H1 (cell line): Measurements from ENCODE around the gene SH3RF3. TPM values are rescaled to one million over a fixed set of nuclear protein-coding genes. Genes with fewer than 3 reads are reported as not detected.

Experiments used
- CTCF ChIA-PET: fragments of 300-600 bp; sonication (Branson Sonifier 250); formaldehyde crosslinking; loops from one replicate; lab custom pipeline; 2021; ENCODE audit not compliant: partially characterized antibody; lab: Charles Lee
- POLR2A ChIA-PET: fragments of 300-600 bp; sonication (Branson Sonifier 250); formaldehyde crosslinking; loops from one replicate; lab custom pipeline; 2021; ENCODE audit warnings: inconsistent platforms; ENCODE audit not compliant: partially characterized antibody; lab: Charles Lee
- DNase-seq, 2 experiments: peaks; one replicate each; pipeline versions ENCODE4 v3.0.0 to v3.0.0-alpha.2; 2010 to 2022; ENCODE audit warnings: low spot score in 2 of 2, low read depth in 1 of 2, mixed read lengths in 1 of 2
- FAIRE-seq: peaks from 2 replicates; lab custom pipeline; 2011; peaks lifted over from hg19 to GRCh38; lab: Jason Lieb, UNC
- H2AFZ ChIP-seq: 2 replicates; pipeline ENCODE4 v1.8.1; 2012; ENCODE audit warnings: low read length, inconsistent platforms
- H2AK5ac ChIP-seq: 2 replicates; pipeline ENCODE4 v1.6.1; 2013; ENCODE audit warnings: low read depth, low read length
- H2BK120ac ChIP-seq: replicated peaks from 2 replicates; pipeline ENCODE3; 2013; ENCODE audit warnings: low read depth, low read length, inconsistent platforms
- H2BK12ac ChIP-seq: 2 replicates; pipeline ENCODE4 v1.6.1; 2013; ENCODE audit warnings: low read depth, low read length
- H2BK15ac ChIP-seq: 2 replicates; pipeline ENCODE4 v1.6.1; 2013; ENCODE audit warnings: low read length
- H2BK20ac ChIP-seq: 2 replicates; pipeline ENCODE4 v1.6.1; 2013; ENCODE audit warnings: low read length
- H2BK5ac ChIP-seq: 2 replicates; pipeline ENCODE4 v1.6.1; 2013; ENCODE audit warnings: low read depth, low read length
- H3K14ac ChIP-seq: 2 replicates; pipeline ENCODE4 v1.6.1; 2013; ENCODE audit warnings: inconsistent platforms; ENCODE audit not compliant: insufficient read length
- H3K18ac ChIP-seq: 2 replicates; pipeline ENCODE4 v1.6.1; 2013; ENCODE audit warnings: low read length; ENCODE audit errors: extremely low read depth
- H3K23ac ChIP-seq: 2 replicates; pipeline ENCODE4 v1.6.1; 2013; ENCODE audit warnings: inconsistent platforms; ENCODE audit not compliant: insufficient read length
- H3K23me2 ChIP-seq: 2 replicates; pipeline ENCODE4 v1.6.1; 2013; ENCODE audit warnings: low read depth, low read length
- H3K27ac ChIP-seq: 2 replicates; pipeline ENCODE4 v1.6.1; 2011; ENCODE audit warnings: low read depth, low read length, inconsistent platforms
- H3K27me3 ChIP-seq, 4 experiments: replicated peaks in 1 of 4; 1 replicate in 1 of 4; 2 replicates in 3 of 4; pipeline versions ENCODE4 v1.6.1 to v1.8.1; 2011 to 2013; ENCODE audit warnings: low read length in 3 of 4, mild to moderate bottlenecking in 3 of 4, inconsistent platforms in 2 of 4, mixed read lengths in 2 of 4, moderate library complexity in 1 of 4; ENCODE audit not compliant: control insufficient read depth in 3 of 4, insufficient read depth in 3 of 4; ENCODE audit errors: extremely low read depth in 1 of 4
- H3K36me3 ChIP-seq, 4 experiments: 2 replicates each; pipeline versions ENCODE4 v1.6.1 to v1.8.1; 2011 to 2013; ENCODE audit warnings: mild to moderate bottlenecking in 4 of 4, low read length in 3 of 4, moderate library complexity in 2 of 4, control low read depth in 1 of 4, inconsistent platforms in 1 of 4; ENCODE audit not compliant: insufficient read depth in 4 of 4, control insufficient read depth in 2 of 4
- H3K4ac ChIP-seq: replicated peaks from 2 replicates; pipeline ENCODE3; 2013; ENCODE audit warnings: low read length, low read depth, mixed read lengths, inconsistent platforms; ENCODE audit not compliant: insufficient read length
- H3K4me1 ChIP-seq, 4 experiments: replicated peaks in 1 of 4; 1 replicate in 1 of 4; 2 replicates in 3 of 4; pipeline versions ENCODE4 v1.6.1 to v1.8.1; 2011 to 2013; ENCODE audit warnings: low read length in 3 of 4, inconsistent platforms in 2 of 4, mixed read lengths in 1 of 4; ENCODE audit not compliant: insufficient read depth in 4 of 4, control insufficient read depth in 3 of 4
- H3K4me2 ChIP-seq, 2 experiments: 2 replicates each; pipeline versions ENCODE4 v1.6.1 to v1.8.1; 2011 to 2013; ENCODE audit warnings: low read depth in 2 of 2, low read length in 2 of 2, control low read depth in 1 of 2, inconsistent platforms in 1 of 2, mild to moderate bottlenecking in 1 of 2; ENCODE audit not compliant: insufficient read depth in 1 of 2
- H3K4me3 ChIP-seq, 4 experiments: fragments of 200-600, 300-600 bp in 1 of 4; sonication (generic), shearing (Covaris generic), sonication (Bioruptor Twin) in 1 of 4; 2 replicates each; pipeline versions ENCODE4 v1.5.1 to v1.8.1; 2011 to 2016; ENCODE audit warnings: low read length in 4 of 4, low read depth in 3 of 4, control low read depth in 2 of 4, inconsistent platforms in 2 of 4, mild to moderate bottlenecking in 2 of 4, mixed read lengths in 1 of 4, moderate library complexity in 1 of 4; ENCODE audit not compliant: insufficient read depth in 2 of 4; ENCODE audit errors: extremely low read depth in 1 of 4
- H3K56ac ChIP-seq: replicated peaks from 2 replicates; pipeline ENCODE3; 2013; ENCODE audit warnings: low read depth, mild to moderate bottlenecking, mixed read lengths, low read length, inconsistent platforms; ENCODE audit not compliant: insufficient read length
- H3K79me1 ChIP-seq: 2 replicates; pipeline ENCODE4 v1.6.1; 2013; ENCODE audit warnings: low read depth, low read length, control low read depth
- H3K79me2 ChIP-seq, 2 experiments: 2 replicates each; pipeline versions ENCODE4 v1.6.1 to v1.8.1; 2012 to 2013; ENCODE audit warnings: low read length in 2 of 2, mild to moderate bottlenecking in 2 of 2, inconsistent platforms in 1 of 2; ENCODE audit not compliant: insufficient read depth in 2 of 2, control insufficient read depth in 1 of 2
- H3K9ac ChIP-seq, 4 experiments: replicated peaks in 1 of 4; 1 replicate in 1 of 4; 2 replicates in 3 of 4; pipeline versions ENCODE4 v1.6.1 to v1.8.1; 2011 to 2013; ENCODE audit warnings: low read depth in 3 of 4, low read length in 3 of 4, control low read depth in 2 of 4, mild to moderate bottlenecking in 2 of 4, moderate library complexity in 2 of 4, inconsistent platforms in 1 of 4; ENCODE audit errors: extremely low read depth in 1 of 4
- H3K9me3 ChIP-seq, 2 experiments: 2 replicates each; pipeline versions ENCODE4 v1.6.1 to v1.8.1; 2012 to 2013; ENCODE audit warnings: mild to moderate bottlenecking in 2 of 2, moderate library complexity in 2 of 2, control low read depth in 1 of 2, inconsistent platforms in 1 of 2, low read depth in 1 of 2, low read length in 1 of 2, mixed read lengths in 1 of 2; ENCODE audit not compliant: insufficient read depth in 2 of 2
- H4K20me1 ChIP-seq, 2 experiments: replicated peaks in 1 of 2; 2 replicates each; pipeline versions ENCODE3 to v1.8.1; 2011 to 2013; ENCODE audit warnings: inconsistent platforms in 2 of 2, low read length in 2 of 2, mild to moderate bottlenecking in 1 of 2; ENCODE audit not compliant: insufficient read depth in 2 of 2, control insufficient read depth in 1 of 2
- H4K5ac ChIP-seq: 2 replicates; pipeline ENCODE4 v1.6.1; 2013; ENCODE audit warnings: low read length, low read depth, mixed read lengths, inconsistent platforms; ENCODE audit not compliant: insufficient read length
- H4K8ac ChIP-seq: 2 replicates; pipeline ENCODE4 v1.8.0; 2013; ENCODE audit warnings: mild to moderate bottlenecking, moderate library complexity, low read length, inconsistent platforms; ENCODE audit not compliant: insufficient read depth; ENCODE audit errors: extremely low read depth
- H4K91ac ChIP-seq: replicated peaks from 2 replicates; pipeline ENCODE3; 2013; ENCODE audit warnings: low read length, mixed read lengths, inconsistent platforms; ENCODE audit not compliant: insufficient read length
- CBX5 ChIP-seq: fragments of 300-800, 300-1000 bp; sonication (generic); IDR thresholded peaks from 2 replicates; pipeline ENCODE4 v1.7.1; 2016; ENCODE audit warnings: antibody characterized with exemption, low read length, low read depth
- CTCF ChIP-seq, 3 experiments: IDR thresholded peaks; 1 replicate in 2 of 3; 2 replicates in 1 of 3; pipeline versions ENCODE4 v1.5.1 to v1.6.1; 2011; ENCODE audit warnings: low read length in 3 of 3, mild to moderate bottlenecking in 3 of 3, inconsistent platforms in 2 of 3, low read depth in 1 of 3, moderate library complexity in 1 of 3; ENCODE audit not compliant: insufficient read depth in 1 of 3; ENCODE audit errors: control extremely low read depth in 1 of 3
- RAD21 ChIP-seq, 2 experiments: IDR thresholded peaks in 1 of 2; conservative IDR thresholded peaks in 1 of 2; 2 replicates each; pipeline ENCODE4 v1.6.1; 2011; ENCODE audit warnings: low read depth in 2 of 2, low read length in 2 of 2, improper control_type of control experiment in 1 of 2, inconsistent platforms in 1 of 2, mild to moderate bottlenecking in 1 of 2, moderate library complexity in 1 of 2
- WGBS, 2 experiments: shearing (Covaris generic) in 1 of 2; methylation state at CpG; one replicate each; pipeline versions ENCODE4 v1.1.6 to v1.1.7; 2013 to 2015; ENCODE audit warnings: low lambda C conversion rate in 2 of 2, mixed read lengths in 2 of 2, inconsistent platforms in 1 of 2, low coverage in 1 of 2, missing lambda C conversion rate in 1 of 2; ENCODE audit not compliant: insufficient replicate concordance in 2 of 2, insufficient coverage in 1 of 2, insufficient read length in 1 of 2; ENCODE audit errors: extremely low coverage in 1 of 2, missing lambda C conversion rate in 1 of 2; 5-methylcytosine and 5-hydroxymethylcytosine counted together
- polyA plus RNA-seq, 7 experiments: library from polyadenylated mRNA; depleted of rRNA in 3 of 7; stranded (reverse) in 5 of 7; unstranded in 2 of 7; fragments of >200 nt in 5 of 7; fragments of 200-250 nt in 2 of 7; gene quantifications; 1 replicate in 5 of 7; 2 replicates in 1 of 7; 4 replicates in 1 of 7; pipeline versions ENCODE4 v1.2.1 to v1.2.3, GENCODE V29; 2011 to 2013; ENCODE audit warnings: missing spikeins in 2 of 7, mixed read lengths in 2 of 7
- total RNA-seq: library from RNA; stranded (reverse); fragmentation: NEBNext Ultra II Directional; extraction: Animal tissue kit (Norgen Biotek cat#: 25700); gene quantifications from 2 replicates; pipeline ENCODE4 v1.2.1, GENCODE V29; 2021

SH3RF3 gene
- total and polyA plus RNA-seq, 2 of the 8 experiments (the other 6 are each of a cell fraction or from before 2014, with no cell fraction given) = 0.11 to 0.65 TPM

DNA sequence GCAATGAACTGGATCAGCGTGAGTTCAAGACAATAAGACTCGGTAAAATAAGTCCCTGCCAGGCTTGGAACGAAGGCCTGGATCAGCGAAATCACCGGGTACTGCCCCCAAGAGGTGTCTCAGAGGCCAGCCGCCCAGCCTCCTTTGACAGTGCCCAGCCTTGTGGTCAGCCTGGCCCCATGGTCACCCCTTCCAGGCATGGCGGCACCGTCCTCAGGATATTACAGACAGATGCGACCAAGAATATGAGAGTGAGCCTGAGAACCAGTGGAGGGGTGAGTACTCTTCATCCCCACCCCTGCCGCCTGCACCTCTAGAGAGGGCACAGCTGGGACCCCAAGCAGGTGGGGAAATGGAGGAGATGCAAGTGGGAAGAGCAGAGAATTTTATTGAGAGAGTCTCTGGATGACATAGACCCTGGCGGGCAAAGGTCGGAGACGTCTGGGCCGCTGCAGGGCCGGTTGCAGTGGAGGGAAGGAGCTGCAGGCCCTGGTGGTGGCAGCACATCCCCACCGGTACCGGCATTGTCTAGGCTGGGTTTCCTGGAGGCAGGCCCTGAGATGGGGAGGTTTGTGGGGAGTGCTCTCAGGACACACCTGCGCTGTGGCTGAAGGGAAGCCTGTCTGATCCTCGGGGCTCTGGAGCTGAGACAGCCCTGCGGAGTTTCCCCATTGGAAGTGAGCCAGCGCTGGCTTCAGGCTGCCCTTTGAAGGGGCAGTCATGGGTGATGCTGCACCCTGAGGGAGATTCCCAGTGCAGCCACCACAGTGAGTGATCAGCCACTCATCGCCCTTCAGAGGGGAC, 294.8 kb downstream of the SH3RF3 start:
- Histone ChIP-seq H3K36me3 (no peaks in the 10 kb centered on the region), H4K91ac (no peak overlapping the region), H3K4ac (no peak overlapping the region), H3K27me3 (no peaks in the 10 kb centered on the region), H4K20me1 (no peaks in the 10 kb centered on the region), H3K23ac (no peak overlapping the region), H2AK5ac (no peak overlapping the region), H2BK12ac (no peak overlapping the region), H3K23me2 (no peaks in the 10 kb centered on the region), H2BK5ac (no peak overlapping the region), H3K18ac (no peak overlapping the region), H3K4me2 (no peak overlapping the region), H3K79me2 (no peaks in the 10 kb centered on the region), H3K4me3 (no peak overlapping the region), H3K56ac (no peak overlapping the region), H3K14ac (no peak overlapping the region), H3K27ac (no peak overlapping the region), H2BK20ac (no peak overlapping the region), H2BK15ac (no peak overlapping the region), H4K5ac (no peak overlapping the region), H3K79me1 (no peaks in the 10 kb centered on the region), H3K9ac (no peak overlapping the region), H4K8ac (no peak overlapping the region; the same call in 1 of the 2 replicates), H3K4me1 (no peaks in the 10 kb centered on the region), H2AFZ (no peak overlapping the region), H3K9me3 (no peaks in the 10 kb centered on the region), H2BK120ac (no peak overlapping the region)
- TF ChIP-seq CBX5 = no peak
- peak in 2 of 3 experiments; percentile 19 to 22; a peak in 2 of 4 replicates for TF ChIP-seq CTCF (IDR thresholded peaks at IDR 0.05; ENCODE audit: control extremely low read depth in 1 of 3, insufficient read depth in 1 of 3, low read depth in 1 of 3, low read length in 3 of 3)
- peak; percentile 41 to 53 for TF ChIP-seq RAD21 (IDR thresholded peaks at IDR 0.05 in 1 of 2, conservative IDR thresholded peaks at IDR 0.05 in 1 of 2; ENCODE audit: low read depth in 2 of 2, low read length in 2 of 2)
- no peak for FAIRE-seq
- ChIA-PET CTCF (interaction anchor here (0.9 to 2.6 kb wide), 4 partner anchors 11 to 87 kb away, joined by 3 to 16 read pairs (median 4); no protein-coding TSS in a partner anchor), POLR2A (no interaction called here)
- WGBS, 2 experiments = 93% methylated on average over 20 of the region's 22 CpGs; no CpG with 5 or more reads in 1 of the 2 experiments
- DNase-seq = no peak
